ENCODE data around the gene PCDH7.

- no peak for TF ChIP-seq CTCF (IDR thresholded peaks at IDR 0.05)
- no peak for TF ChIP-seq RAD21 (IDR thresholded peaks at IDR 0.05; ENCODE audit: low read length)
- no peak for TF ChIP-seq TCF12 (IDR thresholded peaks at IDR 0.05)
- no peak for TF ChIP-seq USF2 (IDR thresholded peaks at IDR 0.05; ENCODE audit: borderline replicate concordance, low read depth, low read length)
- no peak for TF ChIP-seq REST (IDR thresholded peaks at IDR 0.05; ENCODE audit: low read depth, low read length)
- TF ChIP-seq CHD2 (IDR thresholded peaks at IDR 0.05; ENCODE audit: low read length, partially characterized antibody) = no peak
- no peak for TF ChIP-seq EZH2phosphoT487 (IDR thresholded peaks at IDR 0.05; ENCODE audit: borderline replicate concordance, low read depth)
- no peak for TF ChIP-seq MAX (IDR thresholded peaks at IDR 0.05; ENCODE audit: low read depth)
- TF ChIP-seq NFIC (IDR thresholded peaks at IDR 0.05; ENCODE audit: borderline replicate concordance) = no peak
- TF ChIP-seq POLR2AphosphoS5 (IDR thresholded peaks at IDR 0.05; ENCODE audit: low read depth, low read length) = no peak
- no peak for TF ChIP-seq GABPA (IDR thresholded peaks at IDR 0.05; ENCODE audit: low read depth)
- no peak for TF ChIP-seq JUND (IDR thresholded peaks at IDR 0.05)
Observed at GRCh38 chr4:30720661-30721184, 554 bp downstream of the PCDH7 start.

Data from SK-N-SH (cell line).